ENCODE measurements around the gene TEX19. TPM values are rescaled to one million over a fixed set of nuclear protein-coding genes. Genes with fewer than 3 reads are reported as not detected.
"Not testable (repeated sequence)": the region's sequence is repeated elsewhere in the genome, so short reads cannot be mapped to it uniquely, and the experiment has no call there.

Gene TEX19
- total and polyA plus RNA-seq, 2 experiments from 2014 or later: 0.51 TPM; not detected in 1

GRCh38 chr17:82354804-82355308, 4.2 kb upstream of the TEX19 start:
- H3K4me3 ChIP-seq: no peak overlapping the region
- no peaks in the 10 kb centered on the region for H3K27me3 ChIP-seq
- H3K9me3 ChIP-seq (ENCODE audit: low read depth): no peaks in the 10 kb centered on the region
- no peaks in the 10 kb centered on the region for H3K36me3 ChIP-seq
- H3K4me1 ChIP-seq (ENCODE audit: low read depth): peaks cover 3% of the 10 kb centered on the region
- no peak overlapping the region for H3K27ac ChIP-seq
- no peak for DNase-seq (ENCODE audit: low read depth in 1 of 2, low spot score in 1 of 2)
- no peak for TF ChIP-seq CTCF (IDR thresholded peaks at IDR 0.05; ENCODE audit: low read depth, low read length)

GRCh38 chr17:82355770-82356427, 3.1 kb upstream of the TEX19 start:
- Histone ChIP-seq H3K4me3 (no peak overlapping the region), H3K36me3 (no peaks in the 10 kb centered on the region), H3K4me1 (ENCODE audit: low read depth) (peaks cover 3% of the 10 kb centered on the region), H3K27me3 (no peaks in the 10 kb centered on the region), H3K9me3 (ENCODE audit: low read depth) (no peaks in the 10 kb centered on the region), H3K27ac (no peak overlapping the region)
- DNase-seq (ENCODE audit: low read depth in 1 of 2, low spot score in 1 of 2): peak in 1 of 2 donors; percentile 24
- TF ChIP-seq CTCF (IDR thresholded peaks at IDR 0.05; ENCODE audit: low read depth, low read length): no peak

- no peak for TF ChIP-seq CTCF (IDR thresholded peaks at IDR 0.05; ENCODE audit: low read depth, low read length)
- no peaks in the 10 kb centered on the region for H3K36me3 ChIP-seq
- H3K4me1 ChIP-seq (ENCODE audit: low read depth): peaks cover 3% of the 10 kb centered on the region
- no peaks in the 10 kb centered on the region for H3K9me3 ChIP-seq (ENCODE audit: low read depth)
- H3K4me3 ChIP-seq: no peak overlapping the region
- H3K27ac ChIP-seq: no peak overlapping the region
- no peaks in the 10 kb centered on the region for H3K27me3 ChIP-seq
- DNase-seq (ENCODE audit: low read depth in 1 of 2, low spot score in 1 of 2): peak in 1 of 2 donors; percentile 37
These were observed 2.1 kb upstream of the TEX19 start for GRCh38 chr17:82356845-82357355.

- H3K27me3 ChIP-seq: no peaks in the 10 kb centered on the region
- no peak for DNase-seq (ENCODE audit: low read depth in 1 of 2, low spot score in 1 of 2)
- H3K36me3 ChIP-seq: no peaks in the 10 kb centered on the region
- no peak for TF ChIP-seq CTCF (IDR thresholded peaks at IDR 0.05; ENCODE audit: low read depth, low read length)
- H3K4me3 ChIP-seq: no peak overlapping the region
- H3K9me3 ChIP-seq (ENCODE audit: low read depth): no peaks in the 10 kb centered on the region
- H3K4me1 ChIP-seq (ENCODE audit: low read depth): peaks cover 3% of the 10 kb centered on the region
- no peak overlapping the region for H3K27ac ChIP-seq
These were observed 1.7 kb upstream of the TEX19 start for GRCh38 chr17:82357394-82357793.

GRCh38 chr17:82359451-82360074, 516 bp downstream of the TEX19 start:
- H3K4me3 ChIP-seq; H3K27me3 ChIP-seq; DNase-seq (ENCODE audit: low read depth in 1 of 2, low spot score in 1 of 2); H3K4me1 ChIP-seq (ENCODE audit: low read depth); H3K27ac ChIP-seq; H3K9me3 ChIP-seq (ENCODE audit: low read depth); H3K36me3 ChIP-seq: not testable (repeated sequence)

Data from cardiac muscle cell (in vitro differentiated cells and primary cell).